MM.1S (cell line): ENCODE data around the gene MAP3K2.

Experiments
- EZH2phosphoT487 ChIP-seq: fragments of 300-600 bp; sonication (generic); IDR thresholded peaks from 2 replicates; pipeline ENCODE4 v1.6.1; 2018; ENCODE audit warnings: antibody characterized with exemption, low read length
- TF ChIP-seq, protein P1 (sequence below): fragments of 300-600 bp; sonication (generic); IDR thresholded peaks from 2 replicates; pipeline ENCODE4 v1.5.1; 2016; ENCODE audit warnings: antibody characterized with exemption, low read length, mixed read lengths

DNA sequence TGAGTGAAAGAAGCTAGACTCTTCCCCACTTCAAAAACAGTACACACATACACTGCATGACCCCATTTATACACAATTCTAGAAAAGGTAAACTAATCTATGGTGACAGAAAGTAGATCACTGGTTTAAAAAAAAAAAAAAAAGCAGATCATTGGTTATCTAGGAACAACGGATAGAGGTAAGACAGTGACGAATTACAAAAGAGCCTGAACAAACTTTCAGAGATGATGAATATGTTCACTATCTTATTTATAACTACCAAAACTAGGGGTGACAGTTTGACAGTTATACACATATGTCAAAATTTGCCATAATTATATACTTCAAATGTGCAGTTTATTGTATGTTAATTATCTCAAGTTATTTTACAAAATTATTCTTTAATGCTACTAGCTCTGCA, 27.5 kb downstream of the MAP3K2 start:
- TF ChIP-seq, protein P1, sequence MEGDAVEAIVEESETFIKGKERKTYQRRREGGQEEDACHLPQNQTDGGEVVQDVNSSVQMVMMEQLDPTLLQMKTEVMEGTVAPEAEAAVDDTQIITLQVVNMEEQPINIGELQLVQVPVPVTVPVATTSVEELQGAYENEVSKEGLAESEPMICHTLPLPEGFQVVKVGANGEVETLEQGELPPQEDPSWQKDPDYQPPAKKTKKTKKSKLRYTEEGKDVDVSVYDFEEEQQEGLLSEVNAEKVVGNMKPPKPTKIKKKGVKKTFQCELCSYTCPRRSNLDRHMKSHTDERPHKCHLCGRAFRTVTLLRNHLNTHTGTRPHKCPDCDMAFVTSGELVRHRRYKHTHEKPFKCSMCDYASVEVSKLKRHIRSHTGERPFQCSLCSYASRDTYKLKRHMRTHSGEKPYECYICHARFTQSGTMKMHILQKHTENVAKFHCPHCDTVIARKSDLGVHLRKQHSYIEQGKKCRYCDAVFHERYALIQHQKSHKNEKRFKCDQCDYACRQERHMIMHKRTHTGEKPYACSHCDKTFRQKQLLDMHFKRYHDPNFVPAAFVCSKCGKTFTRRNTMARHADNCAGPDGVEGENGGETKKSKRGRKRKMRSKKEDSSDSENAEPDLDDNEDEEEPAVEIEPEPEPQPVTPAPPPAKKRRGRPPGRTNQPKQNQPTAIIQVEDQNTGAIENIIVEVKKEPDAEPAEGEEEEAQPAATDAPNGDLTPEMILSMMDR, result no peak
- no peak for TF ChIP-seq EZH2phosphoT487
